ENCODE measurements around the gene CENPO.
"Not testable (repeated sequence)": the region's sequence is repeated elsewhere in the genome, so short reads cannot be mapped to it uniquely, and the experiment has no call there.

CENPO gene

GRCh38 chr2:24787532-24787931, 5.7 kb upstream of the CENPO start:
- in situ Hi-C loops (cut with HindIII; ENCODE audit: low sequenced_read_pairs) = no loop called here

- in situ Hi-C loops (cut with HindIII; ENCODE audit: low sequenced_read_pairs) = no loop called here
Observed at GRCh38 chr2:24788816-24789215, 4.4 kb upstream of the CENPO start.

- in situ Hi-C loops (cut with HindIII; ENCODE audit: low sequenced_read_pairs) = no loop called here
Observed at GRCh38 chr2:24791452-24791851, 1.8 kb upstream of the CENPO start.

GRCh38 chr2:24792542-24792873, 717 bp upstream of the CENPO start:
- in situ Hi-C loops (cut with HindIII; ENCODE audit: low sequenced_read_pairs) = no loop called here

- in situ Hi-C loops (cut with HindIII; ENCODE audit: low sequenced_read_pairs) = no loop called here
Observed at GRCh38 chr2:24793761-24794435, 673 bp downstream of the CENPO start.

GRCh38 chr2:24797644-24798043, 4.4 kb downstream of the CENPO start:
- in situ Hi-C loops (cut with HindIII; ENCODE audit: low sequenced_read_pairs) = no loop called here

GRCh38 chr2:24800487-24800886, 7.3 kb downstream of the CENPO start:
- in situ Hi-C loops (cut with HindIII; ENCODE audit: low sequenced_read_pairs) = not testable (repeated sequence)

GRCh38 chr2:24805811-24806660, 12.8 kb downstream of the CENPO start:
- in situ Hi-C loops (cut with HindIII; ENCODE audit: low sequenced_read_pairs) = not testable (repeated sequence)

GRCh38 chr2:24806661-24807036, 13.4 kb downstream of the CENPO start:
- in situ Hi-C loops (cut with HindIII; ENCODE audit: low sequenced_read_pairs) = no loop called here

- in situ Hi-C loops (cut with HindIII; ENCODE audit: low sequenced_read_pairs) = no loop called here
Observed at GRCh38 chr2:24809316-24810007, 16.2 kb downstream of the CENPO start.

GRCh38 chr2:24813691-24814137, 20.5 kb downstream of the CENPO start:
- in situ Hi-C loops (cut with HindIII; ENCODE audit: low sequenced_read_pairs) = no loop called here

GRCh38 chr2:24814516-24814915, 21.3 kb downstream of the CENPO start:
- in situ Hi-C loops (cut with HindIII; ENCODE audit: low sequenced_read_pairs) = no loop called here

- in situ Hi-C loops (cut with HindIII; ENCODE audit: low sequenced_read_pairs) = no loop called here
Observed at GRCh38 chr2:24815171-24815570, 21.9 kb downstream of the CENPO start.

GRCh38 chr2:24816404-24816803, 23.2 kb downstream of the CENPO start:
- in situ Hi-C loops (cut with HindIII; ENCODE audit: low sequenced_read_pairs) = no loop called here

GRCh38 chr2:24816884-24817283, 23.7 kb downstream of the CENPO start:
- in situ Hi-C loops (cut with HindIII; ENCODE audit: low sequenced_read_pairs) = no loop called here

GRCh38 chr2:24818721-24819167, 25.5 kb downstream of the CENPO start:
- in situ Hi-C loops (cut with HindIII; ENCODE audit: low sequenced_read_pairs) = no loop called here

GRCh38 chr2:24819442-24820174, 26.4 kb downstream of the CENPO start:
- in situ Hi-C loops (cut with HindIII; ENCODE audit: low sequenced_read_pairs) = no loop called here

- in situ Hi-C loops (cut with HindIII; ENCODE audit: low sequenced_read_pairs) = no loop called here
Observed at GRCh38 chr2:24820175-24820513, 26.9 kb downstream of the CENPO start.

GRCh38 chr2:24820598-24821432, 27.6 kb downstream of the CENPO start:
- in situ Hi-C loops (cut with HindIII; ENCODE audit: low sequenced_read_pairs) = no loop called here

- in situ Hi-C loops (cut with HindIII; ENCODE audit: low sequenced_read_pairs) = no loop called here
Observed at GRCh38 chr2:24821433-24821891, 28.2 kb downstream of the CENPO start.

Measured in DLD1 (cell line).